AG09309 (cell line): ENCODE results near the gene LAMA2.

Source experiments
- DNase-seq: peaks from one replicate; pipeline ENCODE4 v3.0.0-alpha.2; 2010; ENCODE audit warnings: low read depth
- H3K4me3 ChIP-seq: 2 replicates; pipeline ENCODE4 v1.5.1; 2011; ENCODE audit warnings: mild to moderate bottlenecking, low read depth, low read length, moderate library complexity; ENCODE audit not compliant: control insufficient read depth
- CTCF ChIP-seq: IDR thresholded peaks from 2 replicates; pipeline ENCODE4 v1.5.1; 2011; ENCODE audit warnings: mild to moderate bottlenecking, low read depth, low read length, inconsistent platforms; ENCODE audit not compliant: insufficient read depth, control insufficient read depth; ENCODE audit errors: missing control alignments

LAMA2 gene

GRCh38 chr6:129030215-129030614 is 147.3 kb downstream of the LAMA2 start:
- H3K4me3 ChIP-seq = no peak overlapping the region
- no peak for TF ChIP-seq CTCF
- no peak for DNase-seq

GRCh38 chr6:129031051-129031599 is 148.2 kb downstream of the LAMA2 start:
- TF ChIP-seq CTCF = no peak
- peak; percentile 90 for DNase-seq
- no peak overlapping the region for H3K4me3 ChIP-seq

GRCh38 chr6:129032602-129033001 is 149.7 kb downstream of the LAMA2 start:
- no peak for DNase-seq
- H3K4me3 ChIP-seq = no peak overlapping the region
- TF ChIP-seq CTCF = no peak

GRCh38 chr6:129033180-129033579 is 150.2 kb downstream of the LAMA2 start:
- no peak for TF ChIP-seq CTCF
- no peak for DNase-seq
- no peak overlapping the region for H3K4me3 ChIP-seq

GRCh38 chr6:129033581-129033980 is 150.6 kb downstream of the LAMA2 start:
- DNase-seq = no peak
- no peak for TF ChIP-seq CTCF
- H3K4me3 ChIP-seq = no peak overlapping the region

- no peak for DNase-seq
- no peak for TF ChIP-seq CTCF
- H3K4me3 ChIP-seq = no peak overlapping the region
Measured at GRCh38 chr6:129041563-129041962, 158.6 kb downstream of the LAMA2 start.

- no peak for TF ChIP-seq CTCF
- no peak for DNase-seq
- no peak overlapping the region for H3K4me3 ChIP-seq
Measured at GRCh38 chr6:129046526-129046925, 163.6 kb downstream of the LAMA2 start.
